Activated CD4-positive, alpha-beta T cell treated with anti-CD3 and anti-CD28 coated beads, Interleukin-2, amount 10 ng/mL, durations not matched to agents 7 days and 5 days (primary cell): ENCODE results near the gene C21orf58. TPM values are rescaled to one million over a fixed set of nuclear protein-coding genes. Genes with fewer than 3 reads are reported as not detected.
"Not testable (repeated sequence)": the region's sequence is repeated elsewhere in the genome, so short reads cannot be mapped to it uniquely, and the experiment has no call there.

ENCODE experiments used
- CTCF ChIA-PET: fragments of 350-600 bp; sonication (Branson Sonifier 250); formaldehyde crosslinking; loops from one replicate; lab custom pipeline; 2021; ENCODE audit warnings: antibody characterized with exemption; lab: Charles Lee
- POLR2A ChIA-PET: fragments of 350-600 bp; sonication (Branson Sonifier 250); formaldehyde crosslinking; loops from one replicate; lab custom pipeline; 2021; ENCODE audit warnings: antibody characterized with exemption; lab: Charles Lee
- DNase-seq: peaks from one replicate; pipeline ENCODE4 v3.0.0-alpha.2; 2020
- H3K27ac Mint-ChIP-seq: one replicate; pipeline ENCODE4 v1.8.0; 2021; ENCODE audit warnings: mild to moderate bottlenecking, moderate library complexity, mixed read lengths
- H3K27me3 Mint-ChIP-seq: one replicate; pipeline ENCODE4 v1.8.0; 2021; ENCODE audit warnings: mixed read lengths
- H3K36me3 Mint-ChIP-seq: one replicate; pipeline ENCODE4 v1.8.0; 2021; ENCODE audit warnings: low read depth, mixed read lengths
- H3K4me1 Mint-ChIP-seq: one replicate; pipeline ENCODE4 v1.8.0; 2021; ENCODE audit warnings: mixed read lengths
- H3K4me3 Mint-ChIP-seq: one replicate; pipeline ENCODE4 v1.8.0; 2021; ENCODE audit warnings: mild to moderate bottlenecking, moderate library complexity, mixed read lengths
- H3K9me3 Mint-ChIP-seq: one replicate; pipeline ENCODE4 v1.8.0; 2021; ENCODE audit warnings: mixed read lengths
- total RNA-seq, 2 experiments: library from RNA; stranded (reverse); gene quantifications; one replicate each; pipeline ENCODE4 v1.2.3, GENCODE V29; 2021

The C21orf58 gene
- total RNA-seq, result 10 to 100 TPM; 67.5 to 68.3 TPM

GRCh38 chr21:46323710-46324389 lies at the start of gene C21orf58, which contains the start of gene PCNT:
C21orf58 (minus strand) TSS chr21:46323870; CDS start chr21:46322738, 1,132 bp downstream.
PCNT (plus strand) TSS chr21:46324156; CDS start chr21:46324229, 73 bp downstream.
- DNase-seq, result peak; percentile 97
- peaks cover 45% of the 10 kb centered on the region for H3K36me3 Mint-ChIP-seq
- POLR2A ChIA-PET, result interaction anchor here (0.6 kb wide), 1 partner anchor 1242 kb away, joined by 5 read pairs; no protein-coding TSS in a partner anchor
- no peaks in the 10 kb centered on the region for H3K9me3 Mint-ChIP-seq
- H3K4me3 Mint-ChIP-seq, result peak within 1 kb of the TSS; percentile 95
- peak within 1 kb of the TSS; percentile 99 for H3K27ac Mint-ChIP-seq
- CTCF ChIA-PET, result interaction anchor here (0.8 to 1.0 kb wide), 2 partner anchors 13 to 22 kb away, joined by 3 to 5 read pairs; no protein-coding TSS in a partner anchor
- no peaks in the 10 kb centered on the region for H3K27me3 Mint-ChIP-seq
- peaks cover 44% of the 10 kb centered on the region for H3K4me1 Mint-ChIP-seq

- Mint-ChIP-seq H3K36me3 (peaks cover 31% of the 10 kb centered on the region), H3K4me1 (peaks cover 17% of the 10 kb centered on the region)
- H3K4me3 Mint-ChIP-seq, DNase-seq, H3K27ac Mint-ChIP-seq, POLR2A ChIA-PET, H3K27me3 Mint-ChIP-seq, H3K9me3 Mint-ChIP-seq: not testable (repeated sequence)
- CTCF ChIA-PET, result interaction anchor here (0.8 kb wide), 1 partner anchor 161 kb away, joined by 3 read pairs; no protein-coding TSS in a partner anchor
Measured at GRCh38 chr21:46372947-46373346, 49.3 kb upstream of the C21orf58 start.

GRCh38 chr21:46372014-46372485 lies 48.4 kb upstream of the C21orf58 start:
- Mint-ChIP-seq H3K4me3 (no peak overlapping the region), H3K36me3 (peaks cover 29% of the 10 kb centered on the region), H3K9me3 (no peaks in the 10 kb centered on the region), H3K27me3 (no peaks in the 10 kb centered on the region), H3K27ac (no peak overlapping the region), H3K4me1 (peaks cover 21% of the 10 kb centered on the region)
- no peak for DNase-seq
- ChIA-PET POLR2A (no interaction called here), CTCF (no interaction called here)

GRCh38 chr21:46371204-46372013 lies 47.7 kb upstream of the C21orf58 start:
- H3K27me3 Mint-ChIP-seq, result no peaks in the 10 kb centered on the region
- DNase-seq, result no peak
- peaks cover 32% of the 10 kb centered on the region for H3K36me3 Mint-ChIP-seq
- ChIA-PET POLR2A (no interaction called here), CTCF (interaction anchor here (0.7 kb wide), 1 partner anchor 215 kb away, joined by 3 read pairs; no protein-coding TSS in a partner anchor)
- no peak overlapping the region for H3K4me3 Mint-ChIP-seq
- no peak overlapping the region for H3K27ac Mint-ChIP-seq
- peaks cover 24% of the 10 kb centered on the region for H3K4me1 Mint-ChIP-seq
- no peaks in the 10 kb centered on the region for H3K9me3 Mint-ChIP-seq

- ChIA-PET CTCF (interaction anchor here (0.9 to 1.9 kb wide), 3 partner anchors 10 to 22 kb away, joined by 3 to 5 read pairs (median 4); no protein-coding TSS in a partner anchor), POLR2A (no interaction called here)
- Mint-ChIP-seq H3K9me3 (no peaks in the 10 kb centered on the region), H3K4me1 (peaks cover 24% of the 10 kb centered on the region), H3K4me3 (no peak overlapping the region), H3K27ac (no peak overlapping the region), H3K27me3 (no peaks in the 10 kb centered on the region), H3K36me3 (peaks cover 43% of the 10 kb centered on the region)
- no peak for DNase-seq
Measured at GRCh38 chr21:46369520-46370235, 46.0 kb upstream of the C21orf58 start.

GRCh38 chr21:46368533-46369285 lies 45.0 kb upstream of the C21orf58 start:
- H3K27ac Mint-ChIP-seq, result peak overlapping the region; percentile 91
- CTCF ChIA-PET, result interaction anchor here (0.9 to 1.9 kb wide), 4 partner anchors 12 to 29 kb away, joined by 3 to 5 read pairs (median 4); no protein-coding TSS in a partner anchor
- POLR2A ChIA-PET, result no interaction called here
- no peaks in the 10 kb centered on the region for H3K9me3 Mint-ChIP-seq
- no peaks in the 10 kb centered on the region for H3K27me3 Mint-ChIP-seq
- peaks cover 44% of the 10 kb centered on the region for H3K36me3 Mint-ChIP-seq
- DNase-seq, result peak; percentile 59
- H3K4me1 Mint-ChIP-seq, result peaks cover 24% of the 10 kb centered on the region
- H3K4me3 Mint-ChIP-seq, result peak overlapping the region; percentile 5

- DNase-seq, result no peak
- Mint-ChIP-seq H3K27ac (no peak overlapping the region), H3K9me3 (no peaks in the 10 kb centered on the region), H3K4me1 (peaks cover 27% of the 10 kb centered on the region), H3K27me3 (no peaks in the 10 kb centered on the region), H3K36me3 (peaks cover 50% of the 10 kb centered on the region), H3K4me3 (no peak overlapping the region)
- ChIA-PET CTCF (interaction anchor here (0.9 to 1.8 kb wide), 2 partner anchors 9 to 20 kb away, joined by 3 to 4 read pairs; no protein-coding TSS in a partner anchor), POLR2A (no interaction called here)
Measured at GRCh38 chr21:46366966-46367365, 43.3 kb upstream of the C21orf58 start.

- ChIA-PET POLR2A (no interaction called here), CTCF (interaction anchor here (0.9 kb wide), 1 partner anchor 9 kb away, joined by 3 read pairs; no protein-coding TSS in a partner anchor)
- Mint-ChIP-seq H3K4me1 (peaks cover 27% of the 10 kb centered on the region), H3K27me3 (no peaks in the 10 kb centered on the region), H3K9me3 (no peaks in the 10 kb centered on the region), H3K36me3 (peaks cover 50% of the 10 kb centered on the region), H3K27ac (no peak overlapping the region), H3K4me3 (no peak overlapping the region)
- DNase-seq, result no peak
Measured at GRCh38 chr21:46366561-46366960, 42.9 kb upstream of the C21orf58 start.

GRCh38 chr21:46366091-46366490 lies 42.4 kb upstream of the C21orf58 start:
- Mint-ChIP-seq H3K36me3 (peaks cover 49% of the 10 kb centered on the region), H3K27ac (peak overlapping the region; percentile 64), H3K27me3 (no peaks in the 10 kb centered on the region), H3K4me3 (no peak overlapping the region), H3K9me3 (no peaks in the 10 kb centered on the region), H3K4me1 (peaks cover 27% of the 10 kb centered on the region)
- ChIA-PET CTCF (interaction anchor here (0.9 kb wide), 1 partner anchor 8 kb away, joined by 3 read pairs; no protein-coding TSS in a partner anchor), POLR2A (no interaction called here)
- no peak for DNase-seq

GRCh38 chr21:46363698-46364097 lies 40.0 kb upstream of the C21orf58 start:
- POLR2A ChIA-PET, result no interaction called here

GRCh38 chr21:46362946-46363345 lies 39.3 kb upstream of the C21orf58 start:
- ChIA-PET POLR2A (no interaction called here), CTCF (no interaction called here)
- no peaks in the 10 kb centered on the region for H3K9me3 Mint-ChIP-seq

More at GRCh38 chr21:46363698-46364097, 40.0 kb upstream of the C21orf58 start:
- H3K27ac Mint-ChIP-seq, result no peak overlapping the region
- peaks cover 50% of the 10 kb centered on the region for H3K36me3 Mint-ChIP-seq
- peaks cover 16% of the 10 kb centered on the region for H3K4me1 Mint-ChIP-seq
- H3K4me3 Mint-ChIP-seq, result no peak overlapping the region
- no peak for DNase-seq
- no peaks in the 10 kb centered on the region for H3K27me3 Mint-ChIP-seq
- CTCF ChIA-PET, result no interaction called here
- H3K9me3 Mint-ChIP-seq, result no peaks in the 10 kb centered on the region

More at GRCh38 chr21:46362946-46363345, 39.3 kb upstream of the C21orf58 start:
- H3K27me3 Mint-ChIP-seq, result no peaks in the 10 kb centered on the region
- peaks cover 51% of the 10 kb centered on the region for H3K36me3 Mint-ChIP-seq
- DNase-seq, result no peak
- H3K4me1 Mint-ChIP-seq, result peaks cover 10% of the 10 kb centered on the region
- H3K27ac Mint-ChIP-seq, result no peak overlapping the region
- no peak overlapping the region for H3K4me3 Mint-ChIP-seq
